GM23338 (cell line): ENCODE measurements around the gene NCKAP5. TPM values are rescaled to one million over a fixed set of nuclear protein-coding genes. Genes with fewer than 3 reads are reported as not detected.

Source experiments
- ATAC-seq: fragments of 200-7000 bp; cut with Tn5 transposase; 3 replicates; pipeline ENCODE4 v1.9.1; 2020
- DNase-seq: peaks from one replicate; pipeline ENCODE4 v3.0.0-alpha.2; 2015; ENCODE audit warnings: low spot score
- H2AFZ ChIP-seq: fragments of 200-600 bp; sonication (generic); 2 replicates; pipeline ENCODE4 v1.8.0; 2016; ENCODE audit warnings: antibody characterized with exemption, mild to moderate bottlenecking, moderate library complexity
- H3F3A ChIP-seq: fragments of 200-600 bp; sonication (generic); replicated peaks from 2 replicates; pipeline ENCODE4 v1.8.0; 2017; ENCODE audit warnings: antibody characterized with exemption, mixed run types, low read depth
- H3K27ac ChIP-seq: fragments of 200-600 bp; sonication (generic); 2 replicates; pipeline ENCODE4 v1.6.1; 2016; ENCODE audit warnings: low read depth
- H3K27me3 ChIP-seq: fragments of 200-600 bp; sonication (generic); 2 replicates; pipeline ENCODE4 v1.8.0; 2016; ENCODE audit warnings: mild to moderate bottlenecking, mixed run types, moderate library complexity; ENCODE audit not compliant: insufficient read depth
- H3K36me3 ChIP-seq: fragments of 200-600 bp; sonication (generic); 2 replicates; pipeline ENCODE4 v1.8.0; 2016; ENCODE audit warnings: mild to moderate bottlenecking; ENCODE audit not compliant: insufficient read depth
- H3K4me1 ChIP-seq: fragments of 200-600 bp; sonication (generic); 2 replicates; pipeline ENCODE4 v1.8.0; 2016; ENCODE audit warnings: mild to moderate bottlenecking, moderate library complexity; ENCODE audit not compliant: insufficient read depth
- H3K4me2 ChIP-seq: fragments of 200-600 bp; sonication (generic); 2 replicates; pipeline ENCODE4 v1.7.1; 2017; ENCODE audit warnings: mixed run types
- H3K4me3 ChIP-seq: fragments of 200-600 bp; sonication (generic); 2 replicates; pipeline ENCODE4 v1.6.1; 2016; ENCODE audit warnings: mixed run types
- H3K79me2 ChIP-seq: fragments of 200-600 bp; sonication (generic); replicated peaks from 2 replicates; pipeline ENCODE4 v1.8.0; 2017; ENCODE audit warnings: mild to moderate bottlenecking; ENCODE audit not compliant: insufficient read depth
- H3K9me2 ChIP-seq: fragments of 200-600 bp; sonication (generic); 2 replicates; pipeline ENCODE4 v1.8.0; 2017; ENCODE audit not compliant: insufficient read depth
- H4K20me1 ChIP-seq: fragments of 200-600 bp; sonication (generic); replicated peaks from 2 replicates; pipeline ENCODE4 v1.8.0; 2017; ENCODE audit warnings: mild to moderate bottlenecking; ENCODE audit not compliant: insufficient read depth
- H3K27ac Mint-ChIP-seq: 2 replicates; pipeline ENCODE4 v1.8.0; 2020; ENCODE audit warnings: inconsistent platforms, mild to moderate bottlenecking, moderate library complexity, mixed read lengths
- H3K27me3 Mint-ChIP-seq: 3 replicates; pipeline ENCODE4 v1.8.0; 2022; ENCODE audit warnings: low read depth, mild to moderate bottlenecking, moderate library complexity, mixed read lengths, inconsistent platforms; ENCODE audit not compliant: insufficient read depth, poor library complexity
- H3K36me3 Mint-ChIP-seq: 3 replicates; pipeline ENCODE4 v1.8.0; 2021; ENCODE audit warnings: low read depth, mild to moderate bottlenecking, inconsistent platforms, moderate library complexity, mixed read lengths
- H3K4me1 Mint-ChIP-seq: 3 replicates; pipeline ENCODE4 v1.8.0; 2020; ENCODE audit warnings: mild to moderate bottlenecking, inconsistent platforms, mixed read lengths
- H3K4me3 Mint-ChIP-seq: 3 replicates; pipeline ENCODE4 v1.8.0; 2021; ENCODE audit warnings: moderate library complexity, mild to moderate bottlenecking, inconsistent platforms, mixed read lengths
- H3K9me3 Mint-ChIP-seq: 3 replicates; pipeline ENCODE4 v1.8.0; 2020; ENCODE audit warnings: moderate library complexity, mild to moderate bottlenecking, inconsistent platforms, mixed read lengths
- CREB1 ChIP-seq: fragments of 250-450 bp; sonication (Bioruptor Pico); IDR thresholded peaks from 2 replicates; pipeline ENCODE4 v1.5.0; 2020; ENCODE audit warnings: low read depth, mild to moderate bottlenecking, moderate library complexity
- EZH2 ChIP-seq: fragments of 200-600 bp; sonication (generic); IDR thresholded peaks from one replicate; pipeline ENCODE4 v1.8.0; 2017; ENCODE audit warnings: antibody characterized with exemption, mild to moderate bottlenecking, low read depth; ENCODE audit not compliant: unreplicated experiment
- EZH2phosphoT487 ChIP-seq: fragments of 200-600 bp; sonication (generic); IDR thresholded peaks from one replicate; pipeline ENCODE4 v1.8.1; 2018; ENCODE audit warnings: antibody characterized with exemption; ENCODE audit not compliant: unreplicated experiment
- JUNB ChIP-seq: IDR thresholded peaks from one replicate; pipeline ENCODE4 v1.6.1; 2016; ENCODE audit warnings: antibody characterized with exemption; ENCODE audit not compliant: unreplicated experiment
- NANOG ChIP-seq: IDR thresholded peaks from 2 replicates; pipeline ENCODE4 v1.6.1; 2016; ENCODE audit warnings: antibody characterized with exemption, borderline replicate concordance
- POLR2AphosphoS5 ChIP-seq: IDR thresholded peaks from 2 replicates; pipeline ENCODE4 v1.6.1; 2016; ENCODE audit warnings: antibody characterized with exemption, low read depth
- REST ChIP-seq: IDR thresholded peaks from one replicate; pipeline ENCODE4 v1.6.1; 2018; ENCODE audit warnings: antibody characterized with exemption; ENCODE audit not compliant: unreplicated experiment
- STAT1 ChIP-seq: IDR thresholded peaks from one replicate; pipeline ENCODE4 v1.6.1; 2016; ENCODE audit warnings: antibody characterized with exemption; ENCODE audit not compliant: unreplicated experiment
- ZNF114 ChIP-seq: fragments of 250-450 bp; sonication (Bioruptor Pico); IDR thresholded peaks from 2 replicates; pipeline ENCODE4 v1.5.0; 2020; ENCODE audit warnings: mild to moderate bottlenecking, moderate library complexity
- ZNF331 ChIP-seq: fragments of 250-450 bp; sonication (Bioruptor Pico); IDR thresholded peaks from 2 replicates; pipeline ENCODE4 v1.5.0; 2020; ENCODE audit warnings: low read depth, mild to moderate bottlenecking, moderate library complexity
- ZNF462 ChIP-seq: fragments of 250-450 bp; sonication (Bioruptor Pico); IDR thresholded peaks from 2 replicates; pipeline ENCODE4 v1.5.0; 2020; ENCODE audit warnings: mild to moderate bottlenecking, moderate library complexity
- polyA plus RNA-seq: library from polyadenylated mRNA; unstranded; fragments of >200 nt; fragmentation: Nextera tagmentation; extraction: Ambion mirVana; gene quantifications from 2 replicates; pipeline ENCODE4 v1.2.1, GENCODE V29; 2016
- total RNA-seq: library from RNA; depleted of rRNA; stranded (reverse); fragments of >200 nt; shearing (Covaris generic); gene quantifications from 2 replicates; pipeline ENCODE4 v1.2.3, GENCODE V29; 2014
- TF ChIP-seq, protein P1 (sequence below): IDR thresholded peaks from 2 replicates; pipeline ENCODE4 v1.6.1; 2016; ENCODE audit warnings: antibody characterized with exemption
- TF ChIP-seq, protein P2 (sequence below), 2 experiments: fragments of 200-600 bp in 1 of 2; sonication (generic) in 1 of 2; conservative IDR thresholded peaks; 2 replicates each; pipeline versions ENCODE4 v1.5.1 to v1.6.1; 2016 to 2017; ENCODE audit warnings: antibody characterized with exemption in 2 of 2, low read depth in 2 of 2, mild to moderate bottlenecking in 2 of 2, moderate library complexity in 1 of 2

The NCKAP5 gene
- total and polyA plus RNA-seq, 2 experiments from 2014 or later = 0.34 to 0.73 TPM

GRCh38 chr2:133193544-133194361 is 374.5 kb downstream of the NCKAP5 start:
- TF ChIP-seq EZH2 (no peak), POLR2AphosphoS5 (no peak), NANOG (no peak), REST (no peak), ZNF114 (CRISPR knock-in tag) (no peak), STAT1 (no peak), JUNB (no peak), ZNF331 (CRISPR knock-in tag) (no peak), CREB1 (CRISPR knock-in tag) (no peak), ZNF462 (no peak), EZH2phosphoT487 (no peak)
- TF ChIP-seq, protein P1, sequence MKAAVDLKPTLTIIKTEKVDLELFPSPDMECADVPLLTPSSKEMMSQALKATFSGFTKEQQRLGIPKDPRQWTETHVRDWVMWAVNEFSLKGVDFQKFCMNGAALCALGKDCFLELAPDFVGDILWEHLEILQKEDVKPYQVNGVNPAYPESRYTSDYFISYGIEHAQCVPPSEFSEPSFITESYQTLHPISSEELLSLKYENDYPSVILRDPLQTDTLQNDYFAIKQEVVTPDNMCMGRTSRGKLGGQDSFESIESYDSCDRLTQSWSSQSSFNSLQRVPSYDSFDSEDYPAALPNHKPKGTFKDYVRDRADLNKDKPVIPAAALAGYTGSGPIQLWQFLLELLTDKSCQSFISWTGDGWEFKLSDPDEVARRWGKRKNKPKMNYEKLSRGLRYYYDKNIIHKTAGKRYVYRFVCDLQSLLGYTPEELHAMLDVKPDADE = no peak
- TF ChIP-seq, protein P2, sequence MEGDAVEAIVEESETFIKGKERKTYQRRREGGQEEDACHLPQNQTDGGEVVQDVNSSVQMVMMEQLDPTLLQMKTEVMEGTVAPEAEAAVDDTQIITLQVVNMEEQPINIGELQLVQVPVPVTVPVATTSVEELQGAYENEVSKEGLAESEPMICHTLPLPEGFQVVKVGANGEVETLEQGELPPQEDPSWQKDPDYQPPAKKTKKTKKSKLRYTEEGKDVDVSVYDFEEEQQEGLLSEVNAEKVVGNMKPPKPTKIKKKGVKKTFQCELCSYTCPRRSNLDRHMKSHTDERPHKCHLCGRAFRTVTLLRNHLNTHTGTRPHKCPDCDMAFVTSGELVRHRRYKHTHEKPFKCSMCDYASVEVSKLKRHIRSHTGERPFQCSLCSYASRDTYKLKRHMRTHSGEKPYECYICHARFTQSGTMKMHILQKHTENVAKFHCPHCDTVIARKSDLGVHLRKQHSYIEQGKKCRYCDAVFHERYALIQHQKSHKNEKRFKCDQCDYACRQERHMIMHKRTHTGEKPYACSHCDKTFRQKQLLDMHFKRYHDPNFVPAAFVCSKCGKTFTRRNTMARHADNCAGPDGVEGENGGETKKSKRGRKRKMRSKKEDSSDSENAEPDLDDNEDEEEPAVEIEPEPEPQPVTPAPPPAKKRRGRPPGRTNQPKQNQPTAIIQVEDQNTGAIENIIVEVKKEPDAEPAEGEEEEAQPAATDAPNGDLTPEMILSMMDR (conservative IDR thresholded peaks at IDR 0.05; ENCODE audit: low read depth in 2 of 2) = no peak
- no peaks in the 10 kb centered on the region for H3K4me1 Mint-ChIP-seq
- DNase-seq (no peak), ATAC-seq (no peak)
- Histone ChIP-seq H4K20me1 (no peaks in the 10 kb centered on the region), H3K4me3 (no peak overlapping the region), H3K9me2 (no peaks in the 10 kb centered on the region), H2AFZ (no peak overlapping the region), H3K27me3 (no peaks in the 10 kb centered on the region), H3K4me2 (no peak overlapping the region), H3K79me2 (no peaks in the 10 kb centered on the region), H3K4me1 (no peaks in the 10 kb centered on the region), H3K36me3 (no peaks in the 10 kb centered on the region), H3K27ac (no peak overlapping the region), H3F3A (no peaks in the 10 kb centered on the region)
- H3K4me3 Mint-ChIP-seq = no peak overlapping the region
- H3K9me3 Mint-ChIP-seq = peaks cover 21% of the 10 kb centered on the region
- peaks cover 1% of the 10 kb centered on the region for H3K27me3 Mint-ChIP-seq
- H3K27ac Mint-ChIP-seq = no peak overlapping the region
- H3K36me3 Mint-ChIP-seq = no peaks in the 10 kb centered on the region; the same call in 2 of the 3 replicates
